ENCODE measurements around the gene CLCN7.
"Not testable (repeated sequence)": the region's sequence is repeated elsewhere in the genome, so short reads cannot be mapped to it uniquely, and the experiment has no call there.

Gene CLCN7

DNA sequence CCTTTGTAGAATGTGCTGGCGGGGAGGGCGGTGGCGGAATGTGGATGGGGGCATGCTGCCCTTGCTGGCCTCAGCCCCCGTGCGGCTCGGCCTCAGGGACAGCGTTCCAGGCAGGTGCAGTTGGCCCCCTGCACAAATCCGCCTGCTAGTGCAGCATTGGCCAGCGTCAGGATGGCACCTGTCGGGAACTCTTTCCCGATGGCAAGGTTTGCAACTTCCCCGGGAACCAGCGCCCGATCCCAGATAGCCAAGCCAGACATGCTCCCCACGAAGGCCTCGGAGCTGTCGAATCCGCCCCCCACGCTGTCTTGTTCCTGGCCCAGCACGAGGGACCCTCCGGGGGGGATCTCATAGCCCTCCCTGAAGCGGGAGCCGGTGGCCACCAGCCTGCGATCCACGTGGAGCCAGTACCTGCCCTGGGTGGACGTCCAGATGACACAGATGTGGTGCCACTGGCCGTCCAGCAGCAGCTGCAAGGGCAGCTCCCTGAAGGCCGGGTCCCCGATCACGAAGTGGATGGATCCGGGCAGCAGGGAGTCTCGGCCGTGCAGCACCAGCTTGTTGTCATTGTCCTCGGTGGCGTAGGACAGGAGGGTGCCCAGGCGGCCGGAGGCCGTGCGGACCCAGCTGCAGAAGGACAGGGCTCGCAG, 11.1 kb upstream of the CLCN7 start:
- DNase-seq = no peak

- no peak for DNase-seq
These were observed 7.3 kb upstream of the CLCN7 start for GRCh38 chr16:1481906-1482835.

DNA sequence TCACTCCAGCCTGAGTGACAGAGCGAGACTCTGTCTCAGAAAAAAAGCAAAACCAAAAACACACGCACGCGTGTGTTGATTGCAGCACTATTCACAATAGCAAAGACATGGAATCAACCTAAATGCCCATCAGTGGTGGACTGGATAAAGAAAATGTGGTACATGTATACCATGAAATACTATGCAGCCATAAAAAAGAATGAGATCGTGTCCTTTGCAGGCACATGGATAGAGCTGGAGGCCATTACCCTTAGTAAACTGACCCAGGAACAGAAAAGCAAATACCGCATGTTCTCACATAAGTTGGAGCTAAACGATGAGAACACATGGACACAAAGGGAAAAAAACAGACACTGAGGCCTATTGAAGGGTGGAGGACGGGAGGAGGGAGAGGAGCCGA, 4.1 kb upstream of the CLCN7 start:
- not testable (repeated sequence) for DNase-seq

GRCh38 chr16:1477033-1477432, 2.2 kb upstream of the CLCN7 start:
- no peak for DNase-seq

- no peak for DNase-seq
These were observed 805 bp upstream of the CLCN7 start for GRCh38 chr16:1475552-1476114.

- DNase-seq = no peak
These were observed 589 bp downstream of the CLCN7 start for GRCh38 chr16:1474082-1474795.

GRCh38 chr16:1472974-1473373, 1.9 kb downstream of the CLCN7 start:
- DNase-seq = no peak

GRCh38 chr16:1471569-1472194, 3.1 kb downstream of the CLCN7 start:
- peak; percentile 27 for DNase-seq

- peak; percentile 98 for DNase-seq
These were observed 4.2 kb downstream of the CLCN7 start for GRCh38 chr16:1470481-1471251.

DNA sequence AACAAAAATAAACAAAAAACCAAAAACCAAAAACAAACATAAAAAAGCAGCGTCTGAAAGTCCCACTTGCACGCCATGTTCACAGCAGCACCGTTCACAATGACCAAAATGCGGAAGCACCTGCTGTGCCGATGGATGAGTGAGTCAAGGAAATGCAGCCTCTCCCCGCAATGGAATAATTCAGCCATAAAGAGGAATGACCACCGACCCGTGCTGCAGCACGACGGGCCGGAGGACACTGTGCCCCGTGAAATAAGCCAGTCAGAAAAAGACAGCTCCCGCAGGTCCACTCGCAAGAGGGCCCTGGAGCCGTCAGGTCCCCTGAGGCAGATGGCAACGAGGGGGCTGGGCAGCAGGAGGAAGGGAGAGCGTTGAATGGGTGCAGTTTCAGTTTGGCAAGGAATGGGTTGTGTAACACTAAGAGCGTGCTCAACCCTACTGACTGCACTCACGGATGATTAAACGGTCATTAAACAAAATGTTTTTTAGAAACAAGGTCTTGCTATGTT, 5.1 kb downstream of the CLCN7 start:
- peak; percentile 87 for DNase-seq

- DNase-seq = not testable (repeated sequence)
These were observed 5.7 kb downstream of the CLCN7 start for GRCh38 chr16:1469141-1469540.

DNA sequence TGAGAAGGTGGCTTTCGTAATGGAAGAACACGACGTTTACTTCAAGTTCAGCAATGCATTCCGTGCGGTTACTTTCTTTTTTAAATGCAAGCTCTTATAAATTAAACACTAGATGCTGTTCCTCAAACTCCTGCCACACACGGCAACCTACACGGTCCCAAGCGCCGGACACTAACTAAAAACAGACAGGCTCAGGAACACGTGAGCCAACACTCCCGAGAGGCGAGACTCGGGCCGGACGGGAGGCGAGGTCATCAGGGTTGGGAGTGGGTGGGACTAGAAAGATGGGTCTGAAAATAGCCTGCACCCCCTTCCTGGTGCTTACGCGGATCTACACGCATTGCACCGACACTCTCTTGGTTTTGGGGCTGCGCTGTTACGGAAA, 6.4 kb downstream of the CLCN7 start:
- DNase-seq = peak; percentile 64

DNA sequence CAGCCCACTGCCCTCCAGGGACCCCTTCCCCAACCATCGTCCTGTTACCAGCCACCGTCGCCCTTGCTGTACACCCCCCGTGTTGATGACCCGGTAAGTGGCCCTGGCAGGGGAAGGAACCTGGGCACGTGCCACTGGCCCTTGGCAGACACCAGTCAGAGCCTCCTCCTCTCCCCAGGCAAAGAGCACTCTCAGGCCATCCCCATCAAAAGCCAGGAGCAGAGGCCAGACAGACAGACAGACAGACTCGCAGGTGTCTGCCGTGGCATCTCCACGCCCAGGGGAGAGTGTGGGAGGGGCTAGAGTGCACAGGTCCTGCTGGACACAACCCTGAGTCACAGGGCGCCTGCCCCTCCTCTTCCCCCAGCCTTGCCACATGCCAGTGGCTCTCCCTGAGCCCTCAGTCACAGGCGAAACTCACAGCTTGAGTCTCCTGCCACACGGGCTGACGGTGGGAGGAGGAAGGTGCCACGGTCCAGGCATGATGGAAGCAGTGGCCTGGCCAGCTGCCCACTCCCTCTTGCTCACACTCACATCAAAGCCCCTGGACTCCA, 7.8 kb downstream of the CLCN7 start:
- peak; percentile 28 for DNase-seq

- no peak for DNase-seq
These were observed 8.8 kb downstream of the CLCN7 start for GRCh38 chr16:1466054-1466453.

GRCh38 chr16:1465567-1465915, 9.3 kb downstream of the CLCN7 start:
- DNase-seq = no peak

DNA sequence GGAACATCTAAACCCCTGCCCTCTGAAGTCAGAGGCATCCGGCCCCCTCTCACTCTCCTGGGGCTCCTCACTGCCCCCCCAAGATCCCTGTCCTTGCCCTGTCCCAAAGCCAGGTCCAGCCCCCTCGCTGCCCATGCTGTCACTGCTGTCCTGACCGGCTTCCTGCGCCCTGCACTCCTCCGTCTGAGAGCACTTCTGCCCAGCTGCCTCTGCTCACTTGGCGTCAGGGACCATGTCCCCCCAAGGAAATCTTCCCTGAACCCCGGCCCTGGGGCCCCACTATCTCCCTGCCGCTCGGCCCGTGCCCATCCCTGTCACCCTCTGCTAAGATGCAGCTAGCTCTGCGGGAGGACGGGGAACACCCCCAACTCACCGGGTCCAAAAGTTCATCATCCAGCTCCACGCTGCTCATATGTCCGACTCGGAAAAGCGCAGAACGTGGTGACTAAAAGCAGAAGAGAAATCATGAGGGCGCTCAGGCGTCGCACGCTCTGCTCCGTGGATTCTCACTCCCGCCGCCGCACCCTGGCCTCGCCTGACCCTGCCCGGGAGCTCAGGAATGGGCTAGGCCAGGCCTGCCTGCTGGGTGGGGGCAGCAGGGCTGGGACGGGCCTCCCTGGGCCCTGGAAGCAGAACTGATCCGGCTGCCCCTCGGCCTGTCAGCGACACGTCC, 9.8 kb downstream of the CLCN7 start:
- DNase-seq = no peak

GRCh38 chr16:1464196-1464893, 10.5 kb downstream of the CLCN7 start:
- DNase-seq = no peak

DNA sequence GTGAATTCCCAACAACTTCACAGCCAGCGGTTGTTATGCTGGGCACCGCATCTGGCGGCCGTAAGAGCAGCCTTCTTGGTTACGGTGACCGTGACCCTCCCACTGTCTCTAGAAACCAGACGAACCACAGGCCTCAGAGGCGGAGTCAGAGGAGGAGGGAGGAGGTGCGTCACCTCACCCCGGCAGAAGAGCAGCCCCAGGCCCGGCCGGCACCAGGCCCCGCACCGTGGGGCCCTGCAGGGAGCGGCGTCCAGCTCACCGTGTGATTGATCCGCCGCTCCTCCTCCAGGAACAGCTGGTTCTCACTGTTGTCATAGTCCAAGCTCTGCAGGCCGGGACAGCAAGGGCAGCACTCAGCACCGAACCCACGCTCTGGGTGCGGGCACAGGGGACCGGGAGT, 13.7 kb downstream of the CLCN7 start:
- DNase-seq = no peak

- no peak for DNase-seq
These were observed 14.2 kb downstream of the CLCN7 start for GRCh38 chr16:1460602-1461138.

GRCh38 chr16:1459967-1460366, 14.9 kb downstream of the CLCN7 start:
- no peak for DNase-seq

Data from inflammatory macrophage treated with lipopolysaccharide for 4 hours (primary cell).